Measurements from ENCODE around the gene EHMT2. TPM values are rescaled to one million over a fixed set of nuclear protein-coding genes. Genes with fewer than 3 reads are reported as not detected.

The EHMT2 gene
- total and polyA plus RNA-seq, 2 of the 4 experiments (the other 2 are of a cell fraction), result 38.0 to 51.2 TPM

- H3K27ac ChIP-seq (ENCODE audit: insufficient read depth, low read length), result no peak overlapping the region
- CTCF ChIA-PET, result no interaction called here
- no peak overlapping the region for H3K14ac ChIP-seq (replicated peaks; ENCODE audit: low read depth, low read length)
- H4K91ac ChIP-seq (ENCODE audit: insufficient read depth, low read depth, low read length), result no peak overlapping the region
- no peaks in the 10 kb centered on the region for H3K36me3 ChIP-seq (ENCODE audit: control insufficient read depth, insufficient read depth, low read length)
- H3K56ac ChIP-seq (ENCODE audit: extremely low read depth, insufficient read depth, low read length), result no peak overlapping the region
- H4K20me1 ChIP-seq (ENCODE audit: insufficient read depth, low read length), result no peaks in the 10 kb centered on the region
- no peak overlapping the region for H3K4me2 ChIP-seq (ENCODE audit: low read depth, low read length)
- H3K79me1 ChIP-seq (ENCODE audit: low read depth in 1 of 2, low read length in 2 of 2), result no peaks in the 10 kb centered on the region
- in situ Hi-C loops (cut with MboI; ENCODE audit: low sequenced_read_pairs) (no loop called here), dilution Hi-C loops (cut with HindIII; ENCODE audit: low sequenced_read_pairs, unreplicated experiment) (no loop called here), intact Hi-C loops (cut with micrococcal nuclease) (no loop called here)
- ATAC-seq (ENCODE audit: low read depth) (no peak), DNase-seq (no peak)
- BruUV-seq (replicated peaks), result no TSS peak
- no peak overlapping the region for H3K9ac ChIP-seq (ENCODE audit: low read depth, low read length)
- H3K18ac ChIP-seq (ENCODE audit: low read depth, low read length), result no peak overlapping the region
- no peak overlapping the region for H2BK15ac ChIP-seq (ENCODE audit: low read depth, low read length)
- no peak overlapping the region for H4K5ac ChIP-seq (ENCODE audit: low read depth, low read length)
- H3K9me3 ChIP-seq (ENCODE audit: control insufficient read depth, insufficient read depth, low read length), result no peaks in the 10 kb centered on the region
- WGBS, 2 experiments (ENCODE audit: extremely low coverage in 2 of 2, insufficient read length in 1 of 2), result 62% methylated on average over 7 of the region's 9 CpGs; no CpG with 5 or more reads in 1 of the 2 experiments
- 0 out of 2 replicates have a peak, but pooled peaks cover 3% of the 10 kb centered on the region for H3K9me1 ChIP-seq (ENCODE audit: insufficient read depth, low read length)
- H3K4me3 ChIP-seq (ENCODE audit: insufficient read depth, low read depth, low read length), result no peak overlapping the region
- POLR2A ChIA-PET (ENCODE audit: unreplicated experiment), result no interaction called here
- H3K4ac ChIP-seq (ENCODE audit: low read depth, low read length), result no peak overlapping the region
- H3K27me3 ChIP-seq (ENCODE audit: control insufficient read depth, insufficient read depth, low read length), result peaks cover 3% of the 10 kb centered on the region; the same call in 1 of the 2 replicates
- H2BK120ac ChIP-seq (ENCODE audit: low read depth, low read length), result no peak overlapping the region
- TF ChIP-seq MAZ (IDR thresholded peaks at IDR 0.05; ENCODE audit: borderline replicate concordance, low read depth, low read length) (no peak), MAFK (IDR thresholded peaks at IDR 0.05; ENCODE audit: low read depth, low read length) (no peak), ELK1 (IDR thresholded peaks at IDR 0.05; ENCODE audit: borderline replicate concordance, low read depth, low read length) (no peak), BHLHE40 (IDR thresholded peaks at IDR 0.05; ENCODE audit: low read depth, low read length) (no peak), USF2 (IDR thresholded peaks at IDR 0.05; ENCODE audit: low read depth, low read length) (no peak), RAD21 (IDR thresholded peaks at IDR 0.05; ENCODE audit: low read length) (no peak)
- H2AFZ ChIP-seq (replicated peaks; ENCODE audit: low read length, poor library complexity), result peak overlapping the region; percentile 29
- H4K8ac ChIP-seq (ENCODE audit: low read depth in 2 of 2, low read length in 2 of 2), result no peak overlapping the region
- no peak overlapping the region for H2BK5ac ChIP-seq (ENCODE audit: low read depth, low read length, poor library complexity, severe bottlenecking)
- no peak overlapping the region for H2AK5ac ChIP-seq (ENCODE audit: low read depth, low read length)
- no peak overlapping the region for H3K23ac ChIP-seq (ENCODE audit: low read depth, low read length)
- no peak overlapping the region for H2AK9ac ChIP-seq (replicated peaks; ENCODE audit: low read depth, low read length, poor library complexity)
- H3K4me1 ChIP-seq (ENCODE audit: control insufficient read depth, insufficient read depth, low read length), result peaks cover 1% of the 10 kb centered on the region; the same call in 1 of the 2 replicates
- no peak overlapping the region for H2BK20ac ChIP-seq (ENCODE audit: low read depth, low read length)
Measured at GRCh38 chr6:31928672-31928939, 31.1 kb upstream of the EHMT2 start.
